Prostate gland (tissue), 2 donors: ENCODE data around the gene RAB3IP. TPM values are rescaled to one million over a fixed set of nuclear protein-coding genes. Genes with fewer than 3 reads are reported as not detected.
"Not testable (repeated sequence)": the region's sequence is repeated elsewhere in the genome, so short reads cannot be mapped to it uniquely, and the experiment has no call there.

Experiments
- DNase-seq: peaks from one replicate; pipeline ENCODE4 v3.0.0-alpha.2; 2019; ENCODE audit warnings: low spot score
- H3K27ac ChIP-seq, 2 donors: fragments of 200-600 bp; sonication (generic); 2 replicates each; pipeline ENCODE4 v1.5.1; 2017 to 2019
- H3K27me3 ChIP-seq: fragments of 200-600 bp; sonication (generic); replicated peaks from 2 replicates; pipeline ENCODE4 v1.5.1; 2019; ENCODE audit not compliant: insufficient read depth
- H3K36me3 ChIP-seq, 2 donors: fragments of 200-600 bp; sonication (generic); 1 replicate in 1 of 2; 2 replicates in 1 of 2; pipeline versions ENCODE4 v1.5.1 to v1.8.1; 2017 to 2019
- H3K4me1 ChIP-seq: fragments of 200-600 bp; sonication (generic); replicated peaks from 2 replicates; pipeline ENCODE4 v1.5.1; 2019
- H3K4me3 ChIP-seq, 2 donors: fragments of 200-600 bp; sonication (generic); 2 replicates each; pipeline ENCODE4 v1.5.1; 2017 to 2019
- H3K9me3 ChIP-seq: fragments of 200-600 bp; sonication (generic); 2 replicates; pipeline ENCODE4 v1.5.1; 2017
- CTCF ChIP-seq, 4 experiments: fragments of 200-600 bp in 2 of 4; fragments of 450-650 bp in 2 of 4; sonication (generic) in 2 of 4; IDR thresholded peaks; 1 replicate in 3 of 4; 2 replicates in 1 of 4; pipeline ENCODE4 v1.5.1; 2016 to 2019; ENCODE audit warnings: antibody characterized with exemption in 4 of 4, mild to moderate bottlenecking in 2 of 4, moderate library complexity in 2 of 4
- POLR2A ChIP-seq: fragments of 450-650 bp; IDR thresholded peaks from one replicate; pipeline ENCODE4 v1.6.1; 2016; ENCODE audit warnings: antibody characterized with exemption, mild to moderate bottlenecking
- POLR2AphosphoS5 ChIP-seq: sonication (generic); formaldehyde crosslinking; IDR thresholded peaks from one replicate; pipeline ENCODE4 v1.6.1; 2017; ENCODE audit warnings: antibody characterized with exemption
- WGBS: methylation state at CpG from one replicate; pipeline ENCODE4 v1.1.5; 2018; 5-methylcytosine and 5-hydroxymethylcytosine counted together
- intact Hi-C: fragments of 100-400 bp; cut with DNase I; formaldehyde crosslinking; loops from one replicate; pipeline ENCODE4 v1.14.2; 2022
- total RNA-seq, 2 donors: library from RNA; depleted of rRNA; stranded (reverse); fragments of >200 nt; gene quantifications; one replicate each; pipeline ENCODE4 v1.1.0, GENCODE V29; 2016

RAB3IP gene
- total RNA-seq, 2 donors from 2014 or later: 35.2 to 40.3 TPM

- no peak overlapping the region for H3K27ac ChIP-seq
- H3K27me3 ChIP-seq: no peaks in the 10 kb centered on the region
- H3K4me3 ChIP-seq: no peak overlapping the region
- H3K36me3 ChIP-seq: no peaks in the 10 kb centered on the region
- no peak for DNase-seq
- WGBS: 94% methylated on average over 5 of the region's 5 CpGs
- intact Hi-C loops: no loop called here
- TF ChIP-seq POLR2AphosphoS5 (no peak), POLR2A (no peak), CTCF (IDR thresholded peaks at IDR 0.05) (no peak)
- no peaks in the 10 kb centered on the region for H3K9me3 ChIP-seq
- H3K4me1 ChIP-seq: no peaks in the 10 kb centered on the region
These were observed 16.6 kb downstream of the RAB3IP start for GRCh38 chr12:69755302-69755701.

GRCh38 chr12:69756088-69756755 lies 17.6 kb downstream of the RAB3IP start:
- Histone ChIP-seq H3K4me1 (no peaks in the 10 kb centered on the region), H3K9me3 (no peaks in the 10 kb centered on the region), H3K4me3 (no peak overlapping the region), H3K27ac (no peak overlapping the region), H3K27me3 (no peaks in the 10 kb centered on the region), H3K36me3 (no peaks in the 10 kb centered on the region)
- DNase-seq: no peak
- intact Hi-C loops: no loop called here
- TF ChIP-seq POLR2A (no peak), CTCF (IDR thresholded peaks at IDR 0.05) (no peak), POLR2AphosphoS5 (no peak)
- 83% methylated on average over 6 of the region's 6 CpGs for WGBS

- Histone ChIP-seq H3K27me3 (no peaks in the 10 kb centered on the region), H3K9me3 (no peaks in the 10 kb centered on the region), H3K4me3 (no peak overlapping the region), H3K36me3 (no peaks in the 10 kb centered on the region), H3K4me1 (no peaks in the 10 kb centered on the region), H3K27ac (no peak overlapping the region)
- TF ChIP-seq POLR2AphosphoS5 (no peak), POLR2A (no peak), CTCF (IDR thresholded peaks at IDR 0.05) (no peak)
- no peak for DNase-seq
- 95% methylated on average over 2 of the region's 2 CpGs for WGBS
- intact Hi-C loops: no loop called here
These were observed 19.4 kb downstream of the RAB3IP start for GRCh38 chr12:69758105-69758504.

- WGBS: 96% methylated on average over 22 of the region's 39 CpGs
- H3K4me1 ChIP-seq: not testable (repeated sequence)
These were observed 20.9 kb downstream of the RAB3IP start for GRCh38 chr12:69759581-69759980.

GRCh38 chr12:69765515-69765914 lies 26.9 kb downstream of the RAB3IP start:
- Histone ChIP-seq H3K9me3 (no peaks in the 10 kb centered on the region), H3K27me3 (no peaks in the 10 kb centered on the region), H3K27ac (no peak overlapping the region), H3K4me1 (no peaks in the 10 kb centered on the region), H3K36me3 (peaks cover 0 to 6% of the 10 kb centered on the region in 2 donors), H3K4me3 (no peak overlapping the region)
- WGBS: 93% methylated on average over 3 of the region's 3 CpGs
- TF ChIP-seq POLR2A (no peak), CTCF (IDR thresholded peaks at IDR 0.05) (no peak), POLR2AphosphoS5 (no peak)
- intact Hi-C loops: no loop called here
- DNase-seq: no peak

More at GRCh38 chr12:69759581-69759980, 20.9 kb downstream of the RAB3IP start:
- DNase-seq, H3K9me3 ChIP-seq, H3K36me3 ChIP-seq, H3K4me3 ChIP-seq, H3K27ac ChIP-seq, H3K27me3 ChIP-seq, intact Hi-C loops: not testable (repeated sequence)
